GM18517 (cell line): ENCODE results near the gene GEMIN8.

Experiments used
- ATAC-seq: cut with Tn5 transposase; IDR thresholded peaks from one replicate; pipeline ENCODE4 v1.9.1; 2021; ENCODE audit warnings: mild to moderate bottlenecking, moderate library complexity; ENCODE audit not compliant: unreplicated experiment

The GEMIN8 gene

DNA sequence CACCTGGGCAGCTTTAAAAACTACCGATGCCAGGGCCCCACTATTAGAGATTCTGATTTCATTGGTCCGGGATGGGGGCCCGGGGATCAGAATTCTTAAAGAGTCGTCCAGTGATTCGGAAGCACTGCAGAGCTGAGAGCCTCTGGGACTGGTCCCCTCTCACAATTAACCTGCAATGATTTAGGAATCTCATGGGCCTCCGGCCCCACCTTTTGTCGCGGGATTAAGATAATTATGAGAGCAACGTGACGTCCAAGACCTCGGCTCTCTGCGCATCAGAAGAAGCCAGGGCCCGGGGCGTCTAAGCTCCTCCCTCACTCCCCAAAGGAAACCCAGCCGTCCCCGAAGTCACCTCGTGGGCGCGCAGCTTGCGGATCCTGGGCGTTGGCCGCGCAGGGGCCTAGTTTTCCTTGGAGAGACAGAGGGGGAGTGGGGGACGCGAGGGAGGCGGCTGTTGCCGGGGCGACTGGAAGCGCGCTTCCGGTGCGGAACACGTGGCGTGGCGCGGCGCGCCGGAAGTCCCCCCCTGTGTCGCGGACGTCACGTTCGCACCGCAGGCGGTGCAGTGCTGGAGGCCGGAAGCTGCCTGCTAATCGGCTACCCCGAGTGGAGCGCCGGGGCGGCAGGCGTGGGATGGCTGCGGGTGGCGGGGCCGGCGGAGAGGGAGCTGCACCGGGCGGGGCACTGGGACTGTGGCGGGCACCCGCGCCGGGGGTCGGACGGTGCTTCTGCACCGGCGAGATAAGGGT, at the start of gene GEMIN8:
TSS of gene GEMIN8 (minus strand) at position 468 of the 749 bp plus-strand sequence. CDS start 8,414 bp downstream, outside the sequence.
- ATAC-seq, result peak; percentile 67

DNA sequence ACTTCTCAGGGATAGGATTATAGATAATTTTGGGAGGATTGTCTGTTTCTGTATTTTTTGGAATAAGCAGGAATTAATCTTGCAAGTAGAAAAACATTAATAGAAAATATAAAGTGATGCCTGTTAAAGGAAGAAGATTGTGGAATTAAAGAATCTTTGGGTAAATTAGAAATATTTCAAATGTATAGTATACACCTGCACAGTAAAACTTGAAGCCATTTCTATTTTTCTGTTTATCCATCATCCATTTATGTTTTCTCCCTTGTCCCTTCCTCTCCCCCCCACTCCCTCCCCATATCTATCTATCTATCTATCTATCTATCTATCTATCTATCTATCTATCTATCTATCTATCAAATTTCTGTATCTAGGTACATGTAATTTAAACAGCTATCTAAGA, 46.9 kb upstream of the GEMIN8 start:
- no peak for ATAC-seq

DNA sequence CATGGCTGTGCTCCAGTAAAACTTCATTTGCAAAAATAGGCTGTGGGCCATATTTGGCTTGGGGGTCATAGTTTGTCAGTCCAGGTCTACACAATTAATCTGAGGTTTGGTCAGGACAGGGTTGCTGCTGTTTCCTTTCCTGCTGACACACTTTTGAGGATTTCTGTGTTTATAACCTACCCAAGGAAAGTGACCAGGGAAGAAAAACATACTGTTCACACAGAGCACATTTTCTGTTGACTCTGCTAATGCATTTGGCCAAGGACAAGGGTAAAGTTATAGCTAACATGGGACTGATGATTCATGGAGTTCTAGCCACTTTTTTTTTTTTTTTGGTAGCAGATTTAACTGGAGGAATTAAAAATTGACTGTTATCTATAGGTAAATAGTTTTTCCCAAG, 43.9 kb upstream of the GEMIN8 start:
- no peak for ATAC-seq

DNA sequence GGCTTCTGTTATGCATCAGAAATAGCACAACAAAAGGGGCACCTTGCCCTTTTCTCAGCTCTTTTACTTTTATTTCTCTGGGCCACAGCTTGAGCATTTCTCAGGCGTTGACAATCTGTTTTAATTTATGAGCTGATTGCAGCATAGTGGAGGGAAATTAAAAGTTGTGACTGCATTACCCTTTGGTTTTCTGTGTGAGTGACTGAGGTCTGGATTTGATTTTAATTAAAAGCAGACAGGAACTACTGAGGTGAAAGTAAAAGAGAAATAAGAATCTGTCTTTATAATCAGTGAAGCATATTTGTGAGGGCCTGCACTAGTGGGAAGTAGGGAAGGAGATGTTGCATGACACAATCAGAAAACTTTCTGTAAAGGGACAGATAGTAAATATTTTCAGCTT, 43.4 kb upstream of the GEMIN8 start:
- no peak for ATAC-seq

DNA sequence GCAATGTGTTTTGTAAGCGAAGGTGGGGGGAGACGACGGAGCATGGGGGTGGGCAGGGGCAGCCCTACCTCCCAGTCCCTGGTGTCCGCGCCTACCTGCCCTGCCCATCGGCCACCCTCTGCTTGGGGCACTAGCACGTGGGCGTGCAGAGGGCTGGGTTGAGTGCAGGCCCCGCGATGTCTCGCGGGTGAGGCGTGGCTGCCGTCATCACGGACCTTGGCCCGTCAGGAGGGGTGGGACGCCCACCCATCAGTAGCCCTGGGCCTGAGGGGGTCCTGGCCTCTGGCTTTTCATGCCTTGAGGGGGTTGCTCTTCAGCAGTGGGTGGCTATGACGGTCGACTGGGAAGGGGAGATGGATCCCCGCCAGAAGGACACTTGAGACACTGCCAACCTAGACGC, 36.1 kb upstream of the GEMIN8 start:
- no peak for ATAC-seq

DNA sequence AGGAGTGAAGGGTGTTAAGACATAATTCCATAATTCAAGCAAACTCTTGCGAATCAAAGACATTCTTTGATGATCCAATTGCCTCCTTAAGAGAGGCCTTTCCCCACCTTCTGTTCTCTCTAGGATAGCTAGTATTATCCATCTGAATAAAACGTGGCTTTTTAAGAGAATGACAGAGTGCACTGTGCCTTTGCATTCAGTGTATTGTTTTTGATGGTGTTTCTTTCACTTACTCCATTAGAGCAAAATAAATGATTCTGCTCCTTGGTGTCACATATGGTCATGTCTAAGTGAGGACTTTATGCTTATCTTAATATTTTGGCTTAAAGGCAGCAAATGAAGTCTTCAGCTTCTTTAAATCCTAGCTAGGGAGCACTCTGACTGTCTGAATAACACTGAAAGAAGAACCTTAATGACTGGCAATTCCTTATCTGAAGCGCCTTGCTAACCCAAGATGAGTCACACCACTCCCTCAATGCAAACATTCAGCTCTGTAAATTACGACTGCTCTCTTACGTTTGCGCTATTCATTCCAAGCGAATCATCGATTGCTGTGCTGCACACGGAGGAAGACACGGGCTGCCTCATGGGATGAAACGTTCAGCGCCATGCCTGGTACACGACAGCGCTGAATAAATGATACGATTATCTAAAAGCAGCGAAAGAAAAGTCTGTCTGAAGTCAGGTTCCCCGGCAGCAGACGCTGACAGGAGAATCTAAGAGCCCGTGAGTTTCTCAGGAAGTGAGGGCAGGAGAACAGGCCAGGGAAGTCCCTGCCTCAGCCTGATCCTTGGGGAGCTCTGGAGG, 35.1 kb upstream of the GEMIN8 start:
- no peak for ATAC-seq

DNA sequence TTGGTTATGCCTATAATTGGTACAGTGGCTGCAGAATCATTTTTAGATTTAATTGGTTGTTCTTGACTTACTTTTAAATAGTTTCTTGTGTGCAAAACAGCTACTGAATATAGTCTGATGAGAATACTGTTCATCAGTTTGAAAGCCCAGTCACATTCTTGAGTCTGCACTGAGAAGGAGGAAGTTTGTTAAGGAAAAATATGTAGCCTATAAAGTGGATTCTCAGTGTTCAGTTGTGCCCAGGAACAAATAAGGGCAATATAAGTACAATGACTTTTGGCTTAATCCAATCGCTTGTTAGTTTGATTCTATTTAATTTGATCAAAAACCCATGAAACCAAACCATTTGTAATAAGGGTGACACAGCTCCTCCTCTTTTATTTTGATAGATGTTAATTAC, 32.8 kb upstream of the GEMIN8 start:
- no peak for ATAC-seq

- ATAC-seq, result no peak
These were observed 26.5 kb upstream of the GEMIN8 start for GRCh38 chrX:14056206-14056605.

GRCh38 chrX:14051416-14051815, 21.7 kb upstream of the GEMIN8 start:
- no peak for ATAC-seq

- ATAC-seq, result no peak
These were observed 21.0 kb upstream of the GEMIN8 start for GRCh38 chrX:14050709-14051108.

DNA sequence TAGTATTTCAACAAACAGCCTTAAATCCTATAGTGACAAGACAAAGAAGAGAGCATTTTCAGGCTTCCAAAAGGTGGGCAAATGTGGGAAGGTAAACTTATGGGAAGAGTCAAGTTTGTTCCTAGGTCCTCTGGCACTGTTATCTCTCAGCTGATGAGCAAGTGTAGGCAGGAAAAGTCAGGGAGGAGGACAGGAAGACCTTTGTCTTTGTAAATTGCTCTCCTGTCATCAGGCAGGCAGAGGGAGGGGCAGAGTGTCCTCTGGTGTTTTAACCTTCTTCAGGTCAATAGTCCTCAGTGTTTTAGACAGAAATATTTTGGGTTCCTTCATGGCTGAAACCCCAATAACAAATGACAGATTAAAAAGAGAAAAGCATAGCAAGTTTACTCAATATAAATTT, 13.5 kb upstream of the GEMIN8 start:
- ATAC-seq, result no peak

DNA sequence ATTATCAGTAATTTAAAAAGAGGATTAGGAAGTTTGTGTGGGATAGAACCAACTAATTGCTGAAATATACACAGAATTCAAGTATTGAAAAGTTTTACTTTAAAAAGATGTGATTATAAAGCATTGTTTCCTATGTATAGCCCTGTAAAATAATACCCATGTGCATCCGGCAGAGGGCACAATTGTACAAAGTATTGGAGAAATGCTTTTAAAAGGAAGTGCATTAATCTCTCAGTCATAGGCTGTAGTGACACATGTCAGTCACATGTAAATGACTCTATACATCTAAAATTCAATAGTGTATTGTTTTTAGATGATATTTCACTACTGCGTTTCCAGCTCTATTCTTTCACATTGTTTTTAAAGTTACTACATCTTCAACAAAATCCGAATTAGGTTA, 9.7 kb upstream of the GEMIN8 start:
- ATAC-seq, result peak; percentile 84

DNA sequence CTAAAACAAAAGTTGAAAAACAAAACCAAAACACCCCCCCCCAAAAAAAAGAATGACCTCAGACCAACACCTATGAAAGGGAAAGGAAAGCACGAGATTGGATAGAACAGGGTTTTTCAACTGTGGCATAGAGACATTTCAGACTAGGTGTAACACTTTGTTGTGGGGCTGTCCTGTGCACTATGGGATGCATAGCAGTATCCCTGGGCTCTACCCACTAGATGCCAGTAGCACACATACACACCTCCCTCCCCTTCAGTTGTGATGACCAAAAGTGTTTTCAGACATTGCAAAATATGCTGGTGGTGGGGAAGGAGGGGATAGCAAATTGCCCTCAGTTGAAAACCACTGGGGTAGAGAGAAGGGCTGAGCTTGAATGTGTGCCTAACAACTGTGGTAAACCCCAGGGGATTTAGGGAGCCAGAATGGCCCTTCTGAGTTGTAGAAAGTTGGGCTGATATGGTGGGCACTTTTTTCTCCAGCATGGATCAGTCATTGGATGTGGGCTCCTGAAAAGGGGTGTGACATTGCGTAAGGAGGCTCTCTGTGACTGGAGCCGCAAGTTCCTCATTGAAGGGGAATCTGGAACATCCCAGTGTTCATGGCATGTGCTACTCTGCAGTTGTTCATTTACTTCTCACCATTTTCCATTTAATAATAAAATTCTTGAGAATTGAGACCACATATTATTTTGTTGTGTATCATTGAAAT, 8.8 kb upstream of the GEMIN8 start:
- no peak for ATAC-seq

DNA sequence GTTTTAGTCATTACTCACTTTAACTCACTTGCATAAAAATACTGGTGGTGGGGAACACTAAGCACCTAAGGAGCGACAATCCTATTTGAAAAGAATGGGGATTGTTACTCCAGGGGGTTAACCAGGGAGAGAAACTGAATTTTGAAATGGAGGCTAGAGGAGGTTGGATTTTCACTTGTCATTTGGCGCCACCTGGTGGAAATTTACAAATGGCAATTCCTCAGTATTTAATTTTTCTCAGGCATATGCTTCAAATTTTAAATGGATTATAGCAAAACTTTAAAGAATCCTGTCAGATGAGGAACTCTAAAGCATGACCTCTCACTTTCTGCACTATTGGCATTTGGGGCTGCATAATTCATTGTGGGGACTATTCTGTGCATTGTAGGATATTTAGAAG, 2.7 kb upstream of the GEMIN8 start:
- no peak for ATAC-seq

GRCh38 chrX:14030174-14030530, 460 bp upstream of the GEMIN8 start:
- peak; percentile 10 for ATAC-seq

GRCh38 chrX:14029039-14029424, 660 bp downstream of the GEMIN8 start:
- ATAC-seq, result no peak

- ATAC-seq, result no peak
These were observed 1.2 kb downstream of the GEMIN8 start for GRCh38 chrX:14028473-14028872.

- peak; percentile 45 for ATAC-seq
These were observed 2.1 kb downstream of the GEMIN8 start for GRCh38 chrX:14027511-14028019.

DNA sequence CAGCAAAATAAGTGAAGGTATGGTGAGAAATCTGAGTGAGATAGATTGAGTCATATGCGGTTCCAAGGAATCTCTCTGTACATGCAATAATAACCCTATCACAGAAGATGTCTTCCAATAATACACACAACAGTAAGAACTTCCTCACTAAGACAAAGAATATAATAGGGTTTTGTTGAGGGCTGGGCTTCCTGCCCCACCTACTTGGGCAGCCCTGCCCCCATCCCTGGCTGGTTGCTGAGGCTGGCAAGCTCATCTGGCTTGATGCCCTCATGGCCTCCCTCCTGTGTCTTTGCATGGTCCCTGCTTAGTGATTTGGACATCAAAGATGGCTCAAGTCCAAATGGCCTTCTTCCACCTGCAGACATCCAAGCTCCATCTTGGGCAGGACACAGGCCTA, 2.7 kb downstream of the GEMIN8 start:
- ATAC-seq, result no peak

DNA sequence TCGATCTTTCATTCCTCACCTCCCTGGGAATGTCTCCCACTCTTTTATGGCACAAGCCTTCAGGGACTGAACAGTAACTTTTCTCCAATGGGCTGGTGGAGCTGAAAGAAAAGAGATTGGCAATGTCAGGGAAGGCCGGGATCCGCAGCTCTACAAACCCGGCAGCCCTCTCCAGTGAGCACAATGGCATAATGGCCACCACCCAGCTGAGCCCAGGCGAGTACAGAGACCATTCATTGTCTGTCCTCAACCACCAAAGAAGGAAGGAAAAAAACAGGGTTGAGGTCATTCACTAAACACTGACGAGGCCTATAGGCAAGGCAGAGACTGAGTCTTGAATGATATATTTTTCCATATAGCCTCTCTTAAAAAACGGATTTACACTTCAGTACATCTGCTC, 3.6 kb downstream of the GEMIN8 start:
- ATAC-seq, result no peak

- no peak for ATAC-seq
These were observed 7.7 kb downstream of the GEMIN8 start for GRCh38 chrX:14022019-14022418.

- no peak for ATAC-seq
These were observed 12.3 kb downstream of the GEMIN8 start for GRCh38 chrX:14017399-14017798.
